ENCODE measurements around the gene RP2. TPM values are rescaled to one million over a fixed set of nuclear protein-coding genes. Genes with fewer than 3 reads are reported as not detected.
A peak's percentile ranks its signal among the peaks of the same experiment; 100 is the strongest.

RP2 gene
- total and polyA plus RNA-seq, 3 experiments from 2014 or later: 5.5 to 6.9 (median 6.4) TPM

GRCh38 chrX:46913667-46914066 is 76.8 kb downstream of the RP2 start:
- Histone ChIP-seq H3K4me3 (ENCODE audit: low read length) (peak overlapping the region; percentile 40), H3K36me3 (ENCODE audit: insufficient read depth, low read length) (no peaks in the 10 kb centered on the region), H3K4me1 (ENCODE audit: insufficient read depth, low read length) (peaks cover 8% of the 10 kb centered on the region), H3K27me3 (ENCODE audit: insufficient read depth, low read length, poor library complexity, severe bottlenecking) (peaks cover 13% of the 10 kb centered on the region), H3K9me3 (ENCODE audit: low read length) (no peaks in the 10 kb centered on the region), H3K27ac (ENCODE audit: low read depth, low read length) (peak overlapping the region; percentile 20)
- ChIA-PET CTCF (interaction anchor here (1.2 kb wide), 1 partner anchor 10 kb away, joined by 4 read pairs; no protein-coding TSS in a partner anchor), POLR2A (no interaction called here)
- H3K9me3 Mint-ChIP-seq: peaks cover 0 to 1% (median 0%) of the 10 kb centered on the region in 5 donors
- no peak for DNase-seq
- H3K27me3 Mint-ChIP-seq: peaks cover 31 to 47% of the 10 kb centered on the region in 2 donors
- peak overlapping the region; percentile 60 to 89 (median 78) for H3K4me3 Mint-ChIP-seq
- no peaks in the 10 kb centered on the region for H3K36me3 Mint-ChIP-seq
- peak overlapping the region in 3 of 8 donors; percentile 23 to 40 (median 29) for H3K27ac Mint-ChIP-seq
- peaks cover 8 to 18% (median 8%) of the 10 kb centered on the region in 3 donors for H3K4me1 Mint-ChIP-seq

DNA sequence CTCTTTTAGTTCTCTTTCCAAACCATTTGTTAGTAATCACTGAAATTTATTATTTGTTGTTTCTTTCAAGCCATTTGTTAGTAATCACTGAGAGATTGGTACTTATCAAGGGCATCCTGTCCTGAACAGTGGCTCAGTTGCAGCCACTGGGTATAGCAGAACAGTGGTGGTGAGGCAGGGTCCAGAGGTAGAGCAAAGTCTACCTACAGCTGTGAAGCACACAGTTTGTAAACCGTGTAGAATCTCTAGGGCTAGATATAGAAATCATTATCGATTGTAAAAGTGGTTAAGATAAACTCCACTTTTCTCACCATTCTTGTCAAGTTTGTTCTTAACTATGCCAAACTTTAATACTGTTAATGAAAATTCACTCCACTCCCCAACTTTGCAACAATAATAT is 79.4 kb downstream of the RP2 start:
- H3K9me3 ChIP-seq (ENCODE audit: low read length): no peaks in the 10 kb centered on the region
- H3K36me3 ChIP-seq (ENCODE audit: insufficient read depth, low read length): no peaks in the 10 kb centered on the region
- H3K27me3 ChIP-seq (ENCODE audit: insufficient read depth, low read length, poor library complexity, severe bottlenecking): peaks cover 13% of the 10 kb centered on the region
- H3K4me3 ChIP-seq (ENCODE audit: low read length): no peak overlapping the region
- DNase-seq: no peak
- peaks cover 41 to 66% of the 10 kb centered on the region in 2 donors for H3K27me3 Mint-ChIP-seq
- H3K4me1 Mint-ChIP-seq: peaks cover 8 to 18% (median 8%) of the 10 kb centered on the region in 3 donors
- H3K4me3 Mint-ChIP-seq: no peak overlapping the region
- peaks cover 0 to 3% (median 0%) of the 10 kb centered on the region in 3 donors for H3K36me3 Mint-ChIP-seq
- POLR2A ChIA-PET: no interaction called here
- peaks cover 3 to 5% (median 4%) of the 10 kb centered on the region in 5 donors for H3K9me3 Mint-ChIP-seq
- H3K4me1 ChIP-seq (ENCODE audit: insufficient read depth, low read length): peaks cover 8% of the 10 kb centered on the region
- no peak overlapping the region for H3K27ac Mint-ChIP-seq
- no peak overlapping the region for H3K27ac ChIP-seq (ENCODE audit: low read depth, low read length)
- CTCF ChIA-PET: no interaction called here

GRCh38 chrX:46917622-46918021 is 80.8 kb downstream of the RP2 start:
- Mint-ChIP-seq H3K27ac (no peak overlapping the region), H3K36me3 (peaks cover 0 to 3% (median 0%) of the 10 kb centered on the region in 3 donors), H3K4me1 (peaks cover 8 to 12% (median 8%) of the 10 kb centered on the region in 3 donors), H3K27me3 (peaks cover 48 to 73% of the 10 kb centered on the region in 2 donors), H3K9me3 (peaks cover 4 to 6% (median 5%) of the 10 kb centered on the region in 5 donors), H3K4me3 (no peak overlapping the region)
- H3K36me3 ChIP-seq (ENCODE audit: insufficient read depth, low read length): no peaks in the 10 kb centered on the region
- no peak overlapping the region for H3K27ac ChIP-seq (ENCODE audit: low read depth, low read length)
- no peak for DNase-seq
- H3K27me3 ChIP-seq (ENCODE audit: insufficient read depth, low read length, poor library complexity, severe bottlenecking): peaks cover 13% of the 10 kb centered on the region
- H3K4me1 ChIP-seq (ENCODE audit: insufficient read depth, low read length): peaks cover 8% of the 10 kb centered on the region
- H3K4me3 ChIP-seq (ENCODE audit: low read length): no peak overlapping the region
- H3K9me3 ChIP-seq (ENCODE audit: low read length): no peaks in the 10 kb centered on the region
- POLR2A ChIA-PET: no interaction called here
- CTCF ChIA-PET: no interaction called here

DNA sequence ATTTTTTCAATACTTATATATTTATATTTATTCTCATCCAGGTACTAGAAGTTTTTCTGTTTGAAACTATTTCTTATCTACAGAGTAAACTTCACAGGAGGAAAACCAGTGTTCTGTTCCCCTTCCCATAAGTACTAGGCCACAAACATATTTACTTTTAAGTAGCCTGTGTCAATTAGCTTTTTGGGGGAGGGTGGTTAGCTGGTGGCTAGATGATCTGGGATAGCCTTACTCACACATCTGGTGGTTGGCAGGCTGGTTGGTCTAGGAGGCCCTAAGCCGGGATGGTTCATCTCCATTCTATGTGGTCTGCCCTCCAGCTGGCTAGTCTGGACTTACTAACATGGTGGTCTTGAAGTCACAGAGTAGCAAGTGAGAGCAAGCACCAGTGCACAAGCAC is 81.6 kb downstream of the RP2 start:
- peaks cover 49 to 72% of the 10 kb centered on the region in 2 donors for H3K27me3 Mint-ChIP-seq
- H3K27ac Mint-ChIP-seq: no peak overlapping the region
- POLR2A ChIA-PET: no interaction called here
- H3K36me3 Mint-ChIP-seq: peaks cover 0 to 3% (median 0%) of the 10 kb centered on the region in 3 donors
- no peak for DNase-seq
- peaks cover 12% of the 10 kb centered on the region for H3K27me3 ChIP-seq (ENCODE audit: insufficient read depth, low read length, poor library complexity, severe bottlenecking)
- H3K4me1 Mint-ChIP-seq: peaks cover 6 to 11% (median 7%) of the 10 kb centered on the region in 3 donors
- H3K4me3 ChIP-seq (ENCODE audit: low read length): no peak overlapping the region
- peaks cover 4 to 6% (median 5%) of the 10 kb centered on the region in 5 donors for H3K9me3 Mint-ChIP-seq
- H3K27ac ChIP-seq (ENCODE audit: low read depth, low read length): no peak overlapping the region
- H3K4me3 Mint-ChIP-seq: no peak overlapping the region
- H3K36me3 ChIP-seq (ENCODE audit: insufficient read depth, low read length): no peaks in the 10 kb centered on the region
- CTCF ChIA-PET: no interaction called here
- H3K9me3 ChIP-seq (ENCODE audit: low read length): no peaks in the 10 kb centered on the region
- H3K4me1 ChIP-seq (ENCODE audit: insufficient read depth, low read length): peaks cover 7% of the 10 kb centered on the region

GRCh38 chrX:46920235-46920634 is 83.4 kb downstream of the RP2 start:
- Histone ChIP-seq H3K9me3 (ENCODE audit: low read length) (no peaks in the 10 kb centered on the region), H3K4me3 (ENCODE audit: low read length) (no peak overlapping the region), H3K36me3 (ENCODE audit: insufficient read depth, low read length) (no peaks in the 10 kb centered on the region), H3K27me3 (ENCODE audit: insufficient read depth, low read length, poor library complexity, severe bottlenecking) (no peaks in the 10 kb centered on the region), H3K4me1 (ENCODE audit: insufficient read depth, low read length) (no peaks in the 10 kb centered on the region), H3K27ac (ENCODE audit: low read depth, low read length) (no peak overlapping the region)
- Mint-ChIP-seq H3K9me3 (peaks cover 4 to 6% (median 5%) of the 10 kb centered on the region in 5 donors), H3K27ac (peak overlapping the region in 1 of 8 donors; percentile 38), H3K36me3 (peaks cover 0 to 3% (median 0%) of the 10 kb centered on the region in 3 donors), H3K4me1 (no peaks in the 10 kb centered on the region), H3K4me3 (no peak overlapping the region), H3K27me3 (peaks cover 34 to 63% of the 10 kb centered on the region in 2 donors)
- CTCF ChIA-PET: no interaction called here
- no peak for DNase-seq
- POLR2A ChIA-PET: no interaction called here

DNA sequence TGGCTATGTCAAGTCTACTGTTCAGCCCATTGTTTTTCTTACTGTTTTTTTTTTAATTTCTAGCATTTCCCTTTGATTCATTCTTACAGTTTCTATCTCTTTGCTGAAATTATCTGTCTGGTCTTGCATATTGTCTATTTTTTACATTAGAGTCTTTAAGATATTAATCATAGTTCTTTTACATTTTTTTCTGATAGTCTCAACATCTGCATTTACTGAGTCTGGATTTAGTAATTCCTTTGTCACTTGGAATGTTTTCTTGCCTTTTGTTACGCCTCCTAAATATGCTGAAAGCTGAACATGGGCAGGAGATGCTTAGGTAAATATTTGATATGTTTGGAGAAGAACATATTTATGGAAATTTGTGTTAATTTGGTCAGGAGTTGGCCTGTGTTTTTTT is 85.8 kb downstream of the RP2 start:
- DNase-seq: no peak
- ChIA-PET POLR2A (no interaction called here), CTCF (no interaction called here)
- Histone ChIP-seq H3K27ac (ENCODE audit: low read depth, low read length) (no peak overlapping the region), H3K4me1 (ENCODE audit: insufficient read depth, low read length) (no peaks in the 10 kb centered on the region), H3K36me3 (ENCODE audit: insufficient read depth, low read length) (no peaks in the 10 kb centered on the region), H3K9me3 (ENCODE audit: low read length) (no peaks in the 10 kb centered on the region), H3K27me3 (ENCODE audit: insufficient read depth, low read length, poor library complexity, severe bottlenecking) (no peaks in the 10 kb centered on the region), H3K4me3 (ENCODE audit: low read length) (no peak overlapping the region)
- H3K9me3 Mint-ChIP-seq: peaks cover 4 to 6% (median 5%) of the 10 kb centered on the region in 5 donors
- peaks cover 20 to 48% of the 10 kb centered on the region in 2 donors for H3K27me3 Mint-ChIP-seq
- H3K27ac Mint-ChIP-seq: no peak overlapping the region
- peaks cover 0 to 3% (median 0%) of the 10 kb centered on the region in 3 donors for H3K36me3 Mint-ChIP-seq
- H3K4me1 Mint-ChIP-seq: no peaks in the 10 kb centered on the region
- no peak overlapping the region for H3K4me3 Mint-ChIP-seq

DNA sequence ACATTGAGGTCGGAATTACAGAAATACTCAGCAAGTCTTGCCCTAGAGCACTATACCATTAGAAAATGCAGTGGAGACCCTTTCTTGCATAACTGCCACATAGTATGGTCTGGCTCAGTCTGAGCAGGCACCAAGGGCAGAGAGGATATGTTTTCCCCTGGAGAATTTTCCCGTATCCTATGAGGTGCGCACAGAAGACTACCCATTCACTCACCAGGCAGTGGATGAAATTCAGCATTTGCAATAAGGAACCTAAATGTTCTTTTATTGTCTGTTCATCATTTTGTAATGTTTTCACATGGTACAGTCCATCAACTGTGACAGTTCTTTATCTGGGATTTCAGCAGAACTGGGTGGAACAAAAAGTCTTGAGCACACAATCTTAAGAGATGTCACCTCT is 90.9 kb downstream of the RP2 start:
- ChIA-PET POLR2A (no interaction called here), CTCF (no interaction called here)
- H3K4me1 Mint-ChIP-seq: no peaks in the 10 kb centered on the region
- Histone ChIP-seq H3K36me3 (ENCODE audit: insufficient read depth, low read length) (no peaks in the 10 kb centered on the region), H3K4me3 (ENCODE audit: low read length) (no peak overlapping the region), H3K4me1 (ENCODE audit: insufficient read depth, low read length) (no peaks in the 10 kb centered on the region), H3K9me3 (ENCODE audit: low read length) (no peaks in the 10 kb centered on the region), H3K27me3 (ENCODE audit: insufficient read depth, low read length, poor library complexity, severe bottlenecking) (no peaks in the 10 kb centered on the region), H3K27ac (ENCODE audit: low read depth, low read length) (no peak overlapping the region)
- H3K9me3 Mint-ChIP-seq: no peaks in the 10 kb centered on the region
- DNase-seq: no peak
- no peak overlapping the region for H3K4me3 Mint-ChIP-seq
- H3K27me3 Mint-ChIP-seq: peaks cover under 1 to 26% of the 10 kb centered on the region in 2 donors
- no peaks in the 10 kb centered on the region for H3K36me3 Mint-ChIP-seq
- H3K27ac Mint-ChIP-seq: no peak overlapping the region

- Mint-ChIP-seq H3K27ac (no peak overlapping the region), H3K9me3 (no peaks in the 10 kb centered on the region), H3K4me3 (no peak overlapping the region), H3K36me3 (no peaks in the 10 kb centered on the region), H3K27me3 (peaks cover 0 to 17% of the 10 kb centered on the region in 2 donors), H3K4me1 (no peaks in the 10 kb centered on the region)
- H3K36me3 ChIP-seq (ENCODE audit: insufficient read depth, low read length): no peaks in the 10 kb centered on the region
- CTCF ChIA-PET: no interaction called here
- no peak overlapping the region for H3K4me3 ChIP-seq (ENCODE audit: low read length)
- H3K9me3 ChIP-seq (ENCODE audit: low read length): no peaks in the 10 kb centered on the region
- H3K4me1 ChIP-seq (ENCODE audit: insufficient read depth, low read length): no peaks in the 10 kb centered on the region
- POLR2A ChIA-PET: no interaction called here
- DNase-seq: no peak
- H3K27me3 ChIP-seq (ENCODE audit: insufficient read depth, low read length, poor library complexity, severe bottlenecking): no peaks in the 10 kb centered on the region
- no peak overlapping the region for H3K27ac ChIP-seq (ENCODE audit: low read depth, low read length)
These were observed 92.8 kb downstream of the RP2 start for GRCh38 chrX:46929439-46930261.
